ENCODE measurements around the gene NUF2.
"Not testable (repeated sequence)": the region's sequence is repeated elsewhere in the genome, so short reads cannot be mapped to it uniquely, and the experiment has no call there.

NUF2 gene

DNA sequence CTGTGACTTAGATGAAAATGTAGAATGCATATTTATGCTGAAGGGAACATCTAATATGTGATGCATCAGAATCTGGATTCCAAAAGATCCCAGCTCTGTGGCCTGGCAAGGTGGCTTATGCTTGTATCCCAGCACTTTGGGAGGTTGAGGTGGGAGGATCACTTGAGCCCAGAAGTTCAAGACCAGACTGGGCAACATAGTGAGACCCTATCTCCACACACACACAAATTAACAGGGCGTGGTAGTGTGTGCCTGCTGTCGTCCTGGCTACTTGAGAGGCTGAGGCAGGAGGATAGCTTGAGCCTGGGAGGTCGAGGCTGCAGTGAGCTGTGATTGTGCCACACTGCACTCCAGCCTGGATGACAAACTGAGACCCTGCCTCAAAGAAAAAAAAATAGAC is 1.6 kb downstream of the NUF2 start:
- DNase-seq; intact Hi-C loops (cut with DNase I): not testable (repeated sequence)

DNA sequence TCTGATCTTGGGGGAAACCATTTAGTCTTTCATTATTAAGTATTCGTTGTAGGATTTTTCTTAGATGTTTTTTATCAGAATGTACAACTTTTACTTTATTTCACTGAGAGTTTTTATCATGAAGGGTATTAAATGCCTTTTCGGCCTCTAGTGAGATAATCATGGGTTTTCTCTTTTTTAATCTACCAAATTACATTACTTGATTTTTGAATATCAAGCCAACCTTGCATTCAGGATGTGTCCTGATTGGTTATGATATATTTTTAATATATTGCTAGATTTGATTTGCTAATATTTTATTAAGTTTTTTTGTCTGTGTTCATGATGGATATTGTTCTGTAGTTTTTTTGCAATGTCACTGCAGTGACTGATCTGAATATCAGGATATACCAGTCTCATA is 9.4 kb downstream of the NUF2 start:
- DNase-seq = no peak

DNA sequence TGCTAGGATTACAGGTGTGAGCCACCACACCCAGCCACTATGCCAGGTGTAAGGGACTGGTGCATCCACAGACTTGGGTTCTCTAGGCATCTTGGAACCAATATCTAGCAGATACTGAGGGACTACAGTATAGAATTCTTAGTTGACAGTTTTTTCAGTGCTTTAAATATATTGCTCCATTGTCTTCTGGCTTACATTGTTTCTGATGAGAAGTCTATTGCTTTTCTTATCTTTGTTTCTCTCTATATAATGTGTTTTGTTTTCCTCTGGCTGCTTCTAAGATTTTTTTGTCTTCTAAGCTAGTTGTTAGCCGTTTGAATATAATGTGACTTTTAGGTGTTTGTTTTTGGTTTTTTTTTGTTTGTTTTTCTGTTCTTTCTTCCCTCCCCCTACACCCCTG is 13.5 kb downstream of the NUF2 start:
- no peak for DNase-seq
- intact Hi-C loops (cut with DNase I) = no loop called here

More for the DNA sequence above, 9.4 kb downstream of the NUF2 start:
- intact Hi-C loops (cut with DNase I) = no loop called here

DNA sequence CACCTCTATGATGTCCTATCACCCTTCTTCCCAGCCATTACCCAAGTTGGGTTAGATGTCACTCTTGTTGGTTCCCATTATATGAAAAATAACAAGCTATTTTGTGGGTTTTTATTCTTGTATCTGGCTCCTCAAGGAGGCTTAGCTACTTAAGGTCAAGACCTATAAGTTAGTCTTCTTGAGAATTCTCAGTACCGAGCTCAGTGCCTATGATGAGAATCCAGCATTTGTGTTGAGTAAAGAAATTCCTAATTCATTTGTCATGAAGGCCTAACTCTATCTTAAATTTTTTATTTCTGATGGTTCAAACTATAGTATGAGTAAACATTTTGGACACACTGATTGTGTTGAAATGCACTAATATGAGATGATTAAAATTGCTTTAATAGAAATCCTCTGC is 15.9 kb downstream of the NUF2 start:
- intact Hi-C loops (cut with DNase I) = no loop called here
- no peak for DNase-seq

DNA sequence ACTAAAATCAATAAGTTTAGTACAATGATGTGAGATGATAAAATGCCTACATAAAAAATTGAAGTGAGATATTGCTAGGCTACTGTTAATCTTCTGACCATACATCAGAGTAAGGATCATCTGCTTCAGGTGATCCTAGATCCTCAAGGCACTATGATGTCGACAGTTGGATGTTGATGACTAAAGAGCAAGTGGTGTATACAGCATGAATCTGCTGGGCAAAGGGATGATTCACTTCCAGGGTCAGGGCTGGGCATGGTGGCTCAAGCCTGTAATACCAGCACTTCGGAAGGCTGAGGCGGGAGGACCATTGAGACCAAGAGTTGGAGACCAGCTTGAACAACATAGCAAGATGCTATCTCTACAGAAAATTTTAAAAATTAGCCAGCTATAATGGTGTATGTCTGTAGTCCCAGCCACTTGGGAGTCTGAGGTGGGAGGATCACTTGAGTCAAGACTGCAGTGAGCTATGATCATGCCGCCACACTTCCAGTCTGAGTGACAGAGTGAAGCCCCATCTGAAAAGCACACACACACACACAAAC is 24.6 kb downstream of the NUF2 start:
- DNase-seq = no peak
- intact Hi-C loops (cut with DNase I) = no loop called here

DNA sequence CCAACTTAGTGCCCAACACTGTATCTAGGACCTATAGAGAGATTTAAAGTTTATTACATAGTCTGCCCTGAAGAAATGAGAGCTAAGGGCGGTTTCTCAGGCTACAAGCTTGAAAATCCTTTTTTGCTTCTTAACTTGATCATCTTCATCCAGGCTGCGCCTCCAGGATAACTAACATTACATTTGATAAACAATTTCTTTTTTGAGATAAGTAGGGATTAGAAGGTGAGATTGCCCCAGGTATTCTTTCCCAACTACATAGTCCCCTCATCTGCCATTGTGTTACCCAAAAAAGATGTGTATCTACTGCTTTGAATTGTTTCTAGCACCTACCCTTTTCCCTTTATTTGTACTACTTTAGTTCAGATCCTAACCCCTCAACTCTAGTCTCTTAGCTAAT is 25.4 kb downstream of the NUF2 start:
- DNase-seq = no peak
- intact Hi-C loops (cut with DNase I) = no loop called here

DNA sequence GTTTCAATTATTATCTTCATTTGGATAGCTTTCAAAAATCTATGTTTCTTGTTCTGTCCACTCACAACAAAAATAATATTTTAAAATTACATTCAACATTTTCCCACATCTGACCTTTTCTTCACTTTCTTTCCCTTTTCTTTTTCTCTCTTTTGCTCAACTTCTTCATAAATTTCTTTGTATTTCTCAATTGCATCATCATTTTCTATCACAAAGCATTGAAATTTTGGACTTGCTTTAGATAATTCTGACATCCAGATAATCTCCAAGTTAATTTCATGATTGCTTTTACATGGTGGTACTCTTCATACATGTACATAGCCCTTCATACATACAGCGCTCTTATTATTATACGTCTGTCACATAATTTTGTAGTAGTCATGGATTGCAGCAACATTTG is 30.2 kb downstream of the NUF2 start:
- intact Hi-C loops (cut with DNase I) = no loop called here
- DNase-seq = no peak

DNA sequence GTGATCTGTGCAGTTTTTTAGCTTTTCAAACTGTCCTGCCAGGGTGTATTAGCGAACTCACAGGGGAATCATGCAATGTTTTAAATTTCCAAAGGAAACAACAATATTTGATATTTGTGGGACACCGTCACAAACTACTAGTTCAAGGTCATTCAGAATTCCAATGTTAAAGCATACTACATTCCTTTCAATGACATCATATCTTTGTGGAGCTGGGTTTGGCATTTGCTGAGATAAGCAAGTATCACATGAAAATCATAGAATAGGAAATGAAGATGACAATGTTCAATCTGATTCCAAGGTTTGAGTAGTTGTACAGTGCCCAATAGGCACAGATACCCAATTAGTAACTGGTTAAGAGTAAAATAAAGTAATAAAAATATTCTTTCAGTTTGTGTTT is 35.6 kb downstream of the NUF2 start:
- intact Hi-C loops (cut with DNase I) = no loop called here
- no peak for DNase-seq

DNA sequence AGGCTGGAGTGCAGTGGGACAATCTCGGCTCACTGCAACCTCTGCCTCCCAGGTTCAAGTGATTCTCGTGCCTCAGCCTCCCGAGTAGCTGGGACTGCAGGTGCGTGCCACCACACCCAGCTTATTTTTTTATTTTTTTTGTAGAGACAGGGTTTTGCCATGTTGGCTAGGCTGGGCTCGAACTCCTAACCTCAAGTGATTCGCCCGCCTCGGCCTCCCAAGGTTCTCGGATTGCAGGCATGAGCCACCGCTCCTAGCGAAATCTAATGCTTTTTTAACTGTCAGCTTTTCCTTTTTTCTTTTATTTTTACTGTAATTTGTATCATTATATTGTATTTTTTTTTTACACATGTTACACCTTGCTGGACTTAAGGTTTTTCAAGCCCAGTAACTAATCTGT is 36.4 kb downstream of the NUF2 start:
- DNase-seq = peak in 1 of 10 donors; percentile 69
- intact Hi-C loops (cut with DNase I) = not testable (repeated sequence)

DNA sequence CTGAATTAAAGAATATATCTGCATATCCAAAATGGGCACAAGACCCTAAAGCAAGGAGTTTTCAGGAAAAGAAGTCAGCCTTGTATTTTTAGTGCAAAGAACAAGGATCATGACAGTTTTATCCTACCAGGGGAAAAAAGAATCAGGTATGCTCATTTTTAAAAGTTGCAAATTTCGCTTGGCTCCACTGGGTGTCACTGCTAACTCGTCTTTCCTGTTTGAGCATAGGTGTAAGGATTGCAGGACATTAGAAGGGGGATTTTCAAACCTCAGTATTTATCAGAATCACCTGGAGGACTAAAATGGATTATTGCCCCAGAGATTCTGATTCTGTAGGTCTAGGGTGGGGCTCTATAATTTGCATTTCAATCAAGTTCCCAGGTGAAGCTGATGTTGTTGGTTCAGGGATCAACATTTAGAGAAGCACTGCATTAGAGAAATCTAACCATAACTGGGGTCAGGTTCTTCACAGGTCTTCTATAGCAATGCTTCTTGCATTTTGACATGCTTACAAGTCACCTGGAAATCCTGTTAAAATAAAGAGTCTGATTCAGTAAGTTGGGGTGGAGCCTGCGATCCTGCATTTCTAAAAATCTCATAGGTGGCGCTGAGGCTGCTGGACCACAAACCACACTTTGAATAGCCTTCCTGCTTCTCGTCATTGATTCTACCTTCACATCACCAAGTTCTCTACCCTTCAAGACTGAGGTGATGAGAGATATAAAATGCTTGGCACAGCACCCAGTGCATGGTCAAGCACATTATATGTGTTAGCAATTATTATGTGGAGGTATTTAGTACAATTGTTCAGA is 39.6 kb downstream of the NUF2 start:
- DNase-seq = peak in 1 of 10 donors; percentile 21
- intact Hi-C loops (cut with DNase I) = loop anchor here (5.0 kb wide), 2 partner anchors 166 to 1711 kb away; no protein-coding TSS in a partner anchor

DNA sequence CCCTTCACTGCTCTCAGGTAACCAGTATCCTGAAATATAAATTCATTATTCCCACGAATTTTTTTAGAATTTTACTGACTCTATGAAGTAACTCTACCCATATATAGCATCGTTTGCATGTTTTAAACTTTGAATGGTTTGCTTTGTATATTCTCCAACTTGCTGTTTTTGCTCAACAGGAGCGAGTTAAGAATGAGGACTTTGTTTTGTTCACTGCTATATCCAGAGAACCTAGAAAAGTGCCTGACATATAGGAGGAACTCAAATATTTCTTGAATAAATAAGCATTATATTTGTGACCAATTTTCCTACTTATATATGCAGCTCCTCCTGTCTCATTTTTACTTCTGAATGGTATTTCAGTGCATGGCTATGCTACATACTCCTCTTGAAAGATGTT is 43.4 kb downstream of the NUF2 start:
- intact Hi-C loops (cut with DNase I) = no loop called here
- DNase-seq = no peak

DNA sequence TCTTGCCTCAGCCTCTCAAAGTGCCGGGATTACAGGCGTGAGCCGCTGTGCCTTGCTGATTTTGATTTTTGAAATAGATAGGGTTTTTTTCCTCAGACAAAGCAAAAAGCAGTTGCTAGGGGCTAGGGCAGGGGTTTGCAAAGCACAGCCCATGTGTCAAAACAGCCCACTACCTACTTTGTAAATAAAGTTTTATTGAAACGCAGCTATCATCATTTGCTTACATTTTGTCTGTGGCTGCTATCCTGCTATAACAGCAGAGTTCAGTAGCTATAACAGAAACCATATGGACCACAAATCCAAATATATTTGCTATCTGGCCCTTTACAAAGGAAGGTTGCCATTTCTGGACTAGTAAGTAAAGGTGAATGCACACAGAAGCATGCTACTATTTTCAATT is 44.8 kb downstream of the NUF2 start:
- intact Hi-C loops (cut with DNase I) = no loop called here
- DNase-seq = no peak

DNA sequence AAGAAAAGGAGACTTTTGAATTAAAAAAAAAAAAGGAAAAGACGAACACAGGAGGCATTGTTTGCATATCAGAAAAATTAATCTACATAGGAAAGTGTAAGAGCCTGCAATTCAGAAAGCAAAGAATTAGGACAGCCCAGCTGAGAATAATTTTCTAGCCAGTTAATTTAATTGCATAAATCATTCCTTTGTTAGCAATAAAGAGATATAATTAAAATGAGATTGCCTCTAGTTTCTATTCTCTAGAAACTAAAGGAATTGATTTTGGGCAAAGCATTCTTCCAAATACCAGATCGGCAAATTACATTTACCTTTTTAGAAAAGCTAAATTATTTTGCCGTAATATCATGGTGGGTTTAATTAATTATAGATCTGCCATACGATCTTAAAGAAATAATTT is 46.0 kb downstream of the NUF2 start:
- no peak for DNase-seq
- intact Hi-C loops (cut with DNase I) = no loop called here

DNA sequence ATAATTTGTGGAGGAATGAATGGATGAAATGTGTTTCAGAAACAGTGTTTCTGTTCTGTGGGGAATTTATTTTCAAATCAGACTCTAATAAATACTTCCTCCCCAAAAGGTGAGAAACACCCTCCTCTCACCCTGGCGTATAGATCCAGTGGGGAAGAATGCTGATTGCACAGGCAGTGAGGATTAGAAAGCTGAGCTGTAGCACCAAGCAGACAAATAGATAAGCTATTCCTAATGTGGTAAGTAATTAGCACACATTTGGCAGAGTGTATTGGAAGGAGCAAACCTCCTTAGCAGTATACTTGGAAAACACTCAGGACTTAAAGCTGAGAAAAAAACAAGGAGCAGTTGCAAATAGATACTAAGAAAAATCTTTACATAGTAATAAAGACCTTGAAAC is 50.8 kb downstream of the NUF2 start:
- intact Hi-C loops (cut with DNase I) = no loop called here
- no peak for DNase-seq

DNA sequence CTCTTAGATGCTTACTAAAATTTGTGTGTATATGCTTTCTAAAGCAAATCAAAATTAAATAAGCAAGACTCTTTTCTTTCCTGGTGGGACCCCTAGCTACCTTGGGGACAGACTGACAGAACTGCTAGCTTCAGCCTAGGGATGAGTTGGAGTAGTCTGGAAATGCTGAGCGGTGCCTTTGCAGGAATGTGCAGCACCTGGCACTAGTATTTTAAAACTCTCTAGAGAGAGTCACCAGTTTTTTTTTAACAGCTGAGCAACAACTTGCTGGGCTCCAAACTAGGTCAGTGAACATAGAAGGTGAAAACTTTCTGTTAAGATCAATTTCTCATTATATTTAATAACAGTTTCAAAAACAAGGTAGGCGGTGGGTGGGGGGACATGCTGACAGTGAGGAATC is 56.8 kb downstream of the NUF2 start:
- intact Hi-C loops (cut with DNase I) = no loop called here
- DNase-seq = no peak

DNA sequence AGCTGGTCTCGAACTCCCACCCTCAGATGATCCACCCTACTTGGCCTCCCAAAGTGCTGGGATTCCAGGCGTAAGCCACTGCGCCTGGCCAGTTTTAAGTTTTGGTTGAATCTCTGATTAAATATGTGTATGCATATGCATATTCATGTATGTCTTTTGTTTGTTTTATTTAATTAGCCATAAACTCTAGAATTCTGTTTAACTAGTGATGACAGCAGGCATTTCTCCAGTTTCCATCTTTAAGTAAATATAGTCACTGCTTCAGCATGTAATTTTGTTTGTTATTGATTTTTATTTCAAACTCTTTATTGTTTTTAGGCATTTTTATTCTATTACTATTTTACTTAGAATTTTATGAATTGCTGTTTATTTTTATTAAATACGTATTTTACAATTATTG is 58.0 kb downstream of the NUF2 start:
- intact Hi-C loops (cut with DNase I) = no loop called here
- no peak for DNase-seq

DNA sequence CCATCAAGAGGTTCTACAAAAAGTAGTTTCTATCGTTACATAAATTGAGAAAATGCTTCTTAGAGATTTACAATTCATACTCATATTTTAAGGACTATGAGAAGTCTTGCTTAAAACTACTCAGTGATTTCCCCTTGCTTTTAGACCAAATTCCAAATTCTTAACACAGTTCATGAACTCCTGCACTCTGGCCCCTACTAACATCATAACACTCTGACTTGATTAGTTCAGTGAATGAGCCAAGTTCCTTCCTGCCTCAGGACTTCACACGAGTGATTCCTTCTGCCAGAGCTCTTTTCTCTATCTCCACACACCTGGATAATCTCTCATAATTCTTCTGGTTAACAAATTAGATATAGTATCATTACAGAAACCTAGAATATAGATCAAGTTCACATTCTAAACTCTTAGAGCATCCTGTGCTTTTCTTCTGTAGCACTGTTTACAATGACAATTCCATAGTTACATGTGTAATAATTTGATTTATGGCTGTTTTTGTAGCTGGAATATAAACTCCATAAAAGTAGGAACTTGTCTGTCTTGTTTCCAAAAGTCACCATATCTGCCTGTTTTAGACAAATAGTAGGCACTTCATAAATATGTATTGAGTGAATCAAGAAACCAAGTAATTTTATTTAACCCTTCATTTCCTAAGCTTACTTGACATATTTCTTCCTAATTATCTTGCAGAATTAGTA is 59.9 kb downstream of the NUF2 start:
- DNase-seq = no peak
- intact Hi-C loops (cut with DNase I) = no loop called here

DNA sequence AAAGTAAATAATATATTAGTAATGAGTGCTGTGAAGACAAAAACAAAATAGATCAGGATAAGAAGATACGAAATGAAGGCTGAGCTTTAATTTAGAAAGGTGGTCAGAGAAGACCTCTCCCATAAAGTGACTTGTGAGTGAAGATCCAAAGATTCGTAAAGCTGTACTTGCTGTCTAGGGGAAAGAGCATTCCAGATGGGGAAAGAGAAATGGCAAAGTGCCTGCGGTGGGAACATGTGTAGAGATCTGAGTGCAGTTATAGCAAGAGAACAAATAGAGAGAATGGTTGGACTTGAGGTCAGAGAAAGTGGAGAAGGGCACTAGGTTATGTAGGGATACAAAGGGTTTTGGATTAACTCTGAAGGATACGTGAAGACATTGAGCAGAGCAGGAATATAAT is 60.6 kb downstream of the NUF2 start:
- no peak for DNase-seq
- intact Hi-C loops (cut with DNase I) = no loop called here

DNA sequence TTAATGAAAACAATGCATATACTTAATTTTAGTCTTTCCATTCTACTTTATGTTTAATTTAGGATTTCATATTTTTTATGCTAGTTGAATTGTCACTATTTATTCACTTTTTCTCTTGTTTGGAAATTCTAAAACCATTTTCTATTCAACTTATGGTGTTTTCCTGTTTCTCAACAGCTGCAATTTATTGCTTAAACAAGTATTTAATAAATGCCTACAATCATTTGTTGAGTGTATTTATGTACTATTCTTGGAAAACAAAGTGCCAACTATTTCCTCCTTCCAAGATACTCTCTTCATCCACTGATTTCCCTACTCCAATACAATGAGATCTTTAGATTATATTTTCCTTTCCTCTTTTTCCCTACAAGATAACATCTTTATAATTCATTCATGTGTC is 65.4 kb downstream of the NUF2 start:
- intact Hi-C loops (cut with DNase I) = no loop called here
- no peak for DNase-seq

DNA sequence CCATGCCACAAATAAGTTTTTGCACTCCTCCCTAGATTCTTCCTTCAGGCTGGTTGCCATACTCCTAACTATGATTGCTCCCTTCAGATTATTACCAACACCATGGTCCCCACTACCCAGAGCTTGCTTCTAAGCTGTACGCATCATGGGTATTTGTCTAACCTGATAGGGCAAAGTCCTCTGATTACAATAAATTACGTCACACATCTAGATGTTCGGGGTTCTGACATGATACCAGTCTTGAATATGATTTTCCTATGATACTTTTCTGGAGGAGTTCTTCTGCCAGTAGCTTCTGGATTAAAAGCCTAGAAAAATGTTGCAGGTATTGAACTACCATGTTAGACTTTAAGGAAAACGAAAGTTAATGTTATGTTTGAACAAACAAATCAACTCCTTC is 67.2 kb downstream of the NUF2 start:
- intact Hi-C loops (cut with DNase I) = no loop called here
- no peak for DNase-seq

DNA sequence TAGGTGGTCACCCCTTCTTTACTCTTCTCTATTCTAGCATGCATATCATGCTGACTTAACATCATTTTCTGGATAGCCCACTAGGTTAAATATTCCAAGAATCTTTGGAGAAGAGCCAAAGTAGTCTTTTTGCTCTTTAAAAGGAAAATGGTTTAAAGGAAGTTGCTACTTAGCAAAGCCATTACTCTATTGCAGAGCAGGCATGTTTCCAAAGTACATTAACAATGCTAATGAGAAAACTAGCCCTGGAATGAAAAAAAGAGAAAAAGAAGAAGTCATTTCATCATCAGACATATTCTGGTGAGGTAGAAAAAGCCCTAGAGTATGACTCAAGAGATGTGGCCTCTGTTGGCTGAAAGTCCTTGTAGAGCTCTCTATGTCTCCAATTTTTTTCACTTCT is 74.0 kb downstream of the NUF2 start:
- DNase-seq = no peak

More for the DNA sequence above, 74.0 kb downstream of the NUF2 start:
- intact Hi-C loops (cut with DNase I) = no loop called here

Data from posterior cingulate gyrus (tissue), 11 donors.